CD8-positive, alpha-beta memory T cell (primary cell): ENCODE data around the gene ZNF329. TPM values are rescaled to one million over a fixed set of nuclear protein-coding genes. Genes with fewer than 3 reads are reported as not detected.

Experiments used
- CTCF ChIA-PET: fragments of 350-600 bp; sonication (Branson Sonifier 250); formaldehyde crosslinking; loops from one replicate; lab custom pipeline; 2021; ENCODE audit warnings: antibody characterized with exemption; lab: Charles Lee
- POLR2A ChIA-PET: fragments of 350-600 bp; sonication (Branson Sonifier 250); formaldehyde crosslinking; loops from one replicate; lab custom pipeline; 2021; ENCODE audit warnings: antibody characterized with exemption; lab: Charles Lee
- DNase-seq, 5 donors: peaks; one replicate each; pipeline versions ENCODE4 v3.0.0 to v3.0.0-alpha.2; 2020 to 2022; ENCODE audit warnings: mixed read lengths in 1 of 5
- H3K27ac ChIP-seq: one replicate; pipeline ENCODE4 v1.7.0; 2013; ENCODE audit warnings: low read depth, mild to moderate bottlenecking, low read length, moderate library complexity
- H3K27me3 ChIP-seq: 2 replicates; pipeline ENCODE4 v1.7.0; 2013; ENCODE audit warnings: low read length, mild to moderate bottlenecking; ENCODE audit not compliant: insufficient read depth, poor library complexity, severe bottlenecking
- H3K36me3 ChIP-seq: 2 replicates; pipeline ENCODE4 v1.7.0; 2013; ENCODE audit warnings: mild to moderate bottlenecking, low read length, moderate library complexity; ENCODE audit not compliant: insufficient read depth
- H3K4me1 ChIP-seq: 2 replicates; pipeline ENCODE4 v1.7.0; 2013; ENCODE audit warnings: mild to moderate bottlenecking, low read length, moderate library complexity; ENCODE audit not compliant: insufficient read depth
- H3K4me3 ChIP-seq: 2 replicates; pipeline ENCODE4 v1.7.0; 2013; ENCODE audit warnings: mild to moderate bottlenecking, low read length
- H3K9me3 ChIP-seq: 2 replicates; pipeline ENCODE4 v1.7.0; 2013; ENCODE audit warnings: mild to moderate bottlenecking, low read length
- H3K27ac Mint-ChIP-seq, 8 donors: one replicate each; pipeline ENCODE4 v1.8.0; 2020 to 2021; ENCODE audit warnings: mixed read lengths in 8 of 8, mild to moderate bottlenecking in 6 of 8, inconsistent platforms in 3 of 8, moderate library complexity in 3 of 8
- H3K27me3 Mint-ChIP-seq, 2 donors: one replicate each; pipeline ENCODE4 v1.8.0; 2020 to 2021; ENCODE audit warnings: mixed read lengths in 2 of 2, mild to moderate bottlenecking in 1 of 2, moderate library complexity in 1 of 2
- H3K36me3 Mint-ChIP-seq, 3 donors: one replicate each; pipeline ENCODE4 v1.8.0; 2020 to 2021; ENCODE audit warnings: mixed read lengths in 3 of 3, inconsistent platforms in 1 of 3, mild to moderate bottlenecking in 1 of 3
- H3K4me1 Mint-ChIP-seq, 3 donors: one replicate each; pipeline ENCODE4 v1.8.0; 2020 to 2021; ENCODE audit warnings: mixed read lengths in 3 of 3, inconsistent platforms in 1 of 3, mild to moderate bottlenecking in 1 of 3
- H3K4me3 Mint-ChIP-seq, 7 donors: one replicate each; pipeline ENCODE4 v1.8.0; 2020 to 2021; ENCODE audit warnings: mixed read lengths in 7 of 7, mild to moderate bottlenecking in 6 of 7, moderate library complexity in 4 of 7, inconsistent platforms in 2 of 7
- H3K9me3 Mint-ChIP-seq, 5 donors: one replicate each; pipeline ENCODE4 v1.8.0; 2020 to 2022; ENCODE audit warnings: mixed read lengths in 5 of 5, mild to moderate bottlenecking in 3 of 5, moderate library complexity in 2 of 5, inconsistent platforms in 1 of 5
- polyA plus RNA-seq: library from polyadenylated mRNA; unstranded; fragments of 300-500 nt; fragmentation: Illumina TruSeq; gene quantifications from one replicate; pipeline ENCODE4 v1.2.3, GENCODE V29; 2021
- total RNA-seq, 2 experiments: library from RNA; stranded (reverse); gene quantifications; one replicate each; pipeline ENCODE4 v1.2.3, GENCODE V29; 2021

The ZNF329 gene
- total RNA-seq, result 1 to 10 TPM; 8.7 to 9.1 TPM
- polyA plus RNA-seq, result 10.3 TPM

DNA sequence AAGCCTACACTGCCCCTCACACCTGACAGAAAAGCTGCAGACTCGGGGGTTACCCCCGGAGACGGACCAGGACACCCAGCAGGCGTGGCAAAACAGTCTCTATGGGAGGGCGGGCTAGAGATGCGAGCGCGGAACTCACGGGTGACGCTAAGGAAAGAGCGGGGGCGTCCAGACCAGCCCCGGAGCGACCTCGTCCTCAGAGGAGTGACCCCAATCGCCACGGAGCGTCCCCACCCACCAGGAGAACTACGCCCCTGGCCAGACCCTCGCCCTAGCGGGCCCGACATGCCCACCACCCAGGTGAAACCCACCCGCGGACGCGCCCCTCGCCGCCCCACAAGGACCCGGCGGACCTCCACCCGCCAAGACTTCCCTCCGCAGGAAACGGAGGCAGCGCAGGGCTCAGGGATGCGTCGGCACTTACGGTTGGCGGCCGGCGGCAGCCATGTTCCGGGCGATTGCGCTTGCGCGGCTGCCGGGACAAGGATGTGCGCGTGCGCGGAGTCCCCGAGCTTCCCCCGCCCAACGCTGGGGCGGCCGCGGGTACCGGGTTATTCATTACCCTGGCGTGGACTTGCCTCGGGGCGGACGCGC lies at the start of gene ZNF329:
TSS of gene ZNF329 (minus strand) at position 462 of the 594 bp plus-strand sequence. CDS start 21,286 bp downstream, outside the sequence.
- Mint-ChIP-seq H3K4me3 (peak within 1 kb of the TSS; percentile 90 to 96 (median 93)), H3K27me3 (no peaks in the 10 kb centered on the region), H3K27ac (peak within 1 kb of the TSS; percentile 87 to 96 (median 94)), H3K9me3 (peaks cover 0 to 16% (median 11%) of the 10 kb centered on the region in 5 donors), H3K4me1 (peaks cover 19 to 43% (median 34%) of the 10 kb centered on the region in 3 donors), H3K36me3 (peaks cover 3 to 19% (median 7%) of the 10 kb centered on the region in 3 donors)
- Histone ChIP-seq H3K36me3 (no peaks in the 10 kb centered on the region), H3K4me1 (peaks cover 17% of the 10 kb centered on the region), H3K9me3 (peaks cover 11% of the 10 kb centered on the region), H3K27me3 (no peaks in the 10 kb centered on the region), H3K27ac (peak within 1 kb of the TSS; percentile 81), H3K4me3 (peak within 1 kb of the TSS; percentile 80)
- ChIA-PET CTCF (no interaction called here), POLR2A (interaction anchor here (1.0 kb wide), 2 partner anchors 148 to 330 kb away, joined by 4 to 5 read pairs; partner anchors contain the start of gene ZNF606)
- peak; percentile 85 to 93 (median 89) for DNase-seq

DNA sequence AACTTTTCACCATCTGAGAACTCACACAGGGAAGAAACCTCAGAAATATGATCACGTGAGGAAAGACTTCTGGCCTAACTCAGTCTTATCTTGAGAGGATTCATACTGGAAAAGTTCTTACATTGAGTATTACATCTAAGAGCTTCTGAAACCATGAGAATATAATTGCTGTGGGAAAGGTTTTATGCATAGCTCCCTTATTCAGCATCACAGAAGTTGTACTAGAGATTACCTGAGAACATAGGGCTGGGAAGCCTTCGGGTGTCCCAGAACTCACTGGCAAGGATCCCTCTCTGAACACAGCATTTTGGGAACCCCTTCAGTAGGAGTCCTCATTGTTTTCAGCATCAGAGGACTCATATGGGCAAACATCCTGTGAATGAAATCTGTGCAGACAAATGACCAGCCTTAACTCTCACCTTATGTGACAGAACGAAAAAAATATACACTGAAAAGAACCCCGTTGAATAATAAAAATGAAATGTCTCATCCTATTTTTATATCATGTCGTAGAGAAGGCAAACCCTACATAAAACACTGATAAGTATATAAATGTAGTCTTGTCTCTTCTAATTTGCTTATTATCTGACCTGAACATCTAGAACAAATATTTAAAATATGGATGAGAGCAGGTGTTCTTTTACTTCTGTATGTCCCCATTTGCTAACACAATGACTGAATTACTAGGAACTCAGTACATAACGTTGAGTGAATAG lies 46.5 kb upstream of the ZNF329 start:
- ChIA-PET POLR2A (no interaction called here), CTCF (no interaction called here)
- peak overlapping the region; percentile 13 for H3K4me3 ChIP-seq

DNA sequence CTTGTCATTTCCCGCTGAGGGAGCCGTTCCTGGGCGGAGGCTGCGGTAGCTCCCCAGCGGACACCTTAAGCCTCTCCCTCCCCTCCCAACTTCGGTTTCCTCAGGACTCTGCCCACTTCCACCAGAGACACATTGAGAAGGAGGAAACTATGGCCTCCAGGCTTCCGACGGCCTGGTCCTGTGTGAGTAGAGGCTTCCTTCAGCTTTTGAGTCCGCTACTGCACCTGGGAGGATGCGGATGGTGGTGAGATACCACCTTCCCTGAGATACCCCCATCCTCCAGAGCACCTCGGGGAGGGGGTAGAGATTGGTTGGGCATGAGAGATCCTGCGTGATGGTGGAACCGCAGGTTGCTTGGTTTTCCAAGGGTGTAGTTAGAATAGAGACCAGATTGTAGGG lies 33.2 kb upstream of the ZNF329 start:
- peaks cover 19 to 73% (median 66%) of the 10 kb centered on the region in 3 donors for H3K36me3 Mint-ChIP-seq
- DNase-seq, result no peak
- Histone ChIP-seq H3K36me3 (peaks cover 22% of the 10 kb centered on the region), H3K27ac (peak overlapping the region; percentile 98), H3K9me3 (peaks cover 38% of the 10 kb centered on the region), H3K27me3 (no peaks in the 10 kb centered on the region), H3K4me3 (peak overlapping the region; percentile 100), H3K4me1 (peaks cover 17% of the 10 kb centered on the region)
- peak overlapping the region; percentile 89 to 97 (median 91) for H3K4me3 Mint-ChIP-seq
- peaks cover 24 to 90% (median 86%) of the 10 kb centered on the region in 5 donors for H3K9me3 Mint-ChIP-seq
- CTCF ChIA-PET, result interaction anchor here (1.3 kb wide), 1 partner anchor 10 kb away, joined by 4 read pairs; no protein-coding TSS in a partner anchor
- H3K27me3 Mint-ChIP-seq, result peaks cover 0 to 8% of the 10 kb centered on the region in 2 donors
- peaks cover 20 to 38% (median 26%) of the 10 kb centered on the region in 3 donors for H3K4me1 Mint-ChIP-seq
- H3K27ac Mint-ChIP-seq, result peak overlapping the region; percentile 83 to 100 (median 98)
- POLR2A ChIA-PET, result interaction anchor here (0.8 to 2.6 kb wide), 14 partner anchors 12 to 794 kb away, joined by 3 to 9 read pairs (median 6); partner anchors contain the start of genes ERVK3-1, ZBTB45, ZNF497 and ZNF544

More for the DNA sequence above, 46.5 kb upstream of the ZNF329 start:
- Mint-ChIP-seq H3K27ac (no peak overlapping the region), H3K36me3 (peaks cover 35 to 86% (median 86%) of the 10 kb centered on the region in 3 donors), H3K9me3 (peaks cover 41 to 96% (median 89%) of the 10 kb centered on the region in 5 donors), H3K4me1 (peaks cover 0 to 4% (median 4%) of the 10 kb centered on the region in 3 donors), H3K27me3 (no peaks in the 10 kb centered on the region), H3K4me3 (no peak overlapping the region)
- H3K4me1 ChIP-seq, result no peaks in the 10 kb centered on the region
- peaks cover 88% of the 10 kb centered on the region for H3K9me3 ChIP-seq
- peak in 1 of 5 donors; percentile 21 for DNase-seq
- H3K36me3 ChIP-seq, result peaks cover 62% of the 10 kb centered on the region
- H3K27ac ChIP-seq, result no peak overlapping the region
- no peaks in the 10 kb centered on the region for H3K27me3 ChIP-seq

DNA sequence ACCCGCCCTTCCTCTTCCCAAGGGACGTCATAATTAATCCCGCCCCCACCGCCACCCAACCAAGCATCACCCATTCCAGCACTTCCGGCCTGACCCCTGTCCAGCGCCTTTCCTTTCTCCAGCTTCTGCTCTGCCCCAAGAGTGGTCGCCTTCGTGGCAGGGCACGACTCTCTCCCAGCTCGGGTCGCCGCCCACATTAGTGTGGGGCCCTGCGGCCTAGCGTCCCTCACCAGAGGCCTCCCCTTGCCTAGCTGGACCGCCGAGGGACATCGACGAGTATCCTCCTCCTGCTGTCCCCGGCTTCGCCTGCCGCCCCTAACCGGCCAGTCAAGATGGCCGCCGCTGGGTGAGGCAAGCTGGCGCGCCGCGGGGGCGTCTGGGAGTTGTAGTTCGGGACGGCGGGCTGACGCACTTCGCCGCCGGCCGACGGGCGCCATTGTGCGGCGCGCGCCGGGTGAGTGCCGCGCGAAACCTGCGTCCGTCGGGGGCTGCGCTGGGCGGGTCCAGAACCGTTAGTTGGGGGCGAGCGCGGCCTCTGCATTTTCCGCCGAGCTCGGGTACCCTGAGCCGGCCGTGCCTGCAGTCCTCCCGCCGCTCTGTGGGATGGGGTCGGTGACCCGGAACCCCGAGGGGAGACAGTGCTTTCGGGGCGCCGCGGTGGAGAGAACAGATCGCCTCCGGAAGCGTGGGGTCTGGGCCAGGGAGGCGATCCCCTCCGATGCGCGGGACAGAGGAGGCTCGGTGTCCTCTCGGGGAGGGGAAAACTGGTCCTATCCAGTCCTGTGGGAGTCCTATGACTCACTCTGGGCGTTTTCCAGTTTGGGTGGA lies 32.6 kb upstream of the ZNF329 start, which contains the start of gene ZNF274:
TSS of gene ZNF274 (plus strand) at position 73 of the 828 bp plus-strand sequence. CDS start 905 bp downstream, outside the sequence.
- Histone ChIP-seq H3K27me3 (no peaks in the 10 kb centered on the region), H3K27ac (peak within 1 kb of the TSS; percentile 98), H3K36me3 (peaks cover 21% of the 10 kb centered on the region), H3K4me3 (peak within 1 kb of the TSS; percentile 100), H3K4me1 (peaks cover 17% of the 10 kb centered on the region), H3K9me3 (peaks cover 40% of the 10 kb centered on the region)
- Mint-ChIP-seq H3K4me1 (peaks cover 20 to 38% (median 26%) of the 10 kb centered on the region in 3 donors), H3K9me3 (peaks cover 23 to 91% (median 86%) of the 10 kb centered on the region in 5 donors), H3K4me3 (peak within 1 kb of the TSS; percentile 89 to 97 (median 91)), H3K27me3 (peaks cover 0 to 8% of the 10 kb centered on the region in 2 donors), H3K36me3 (peaks cover 19 to 69% (median 65%) of the 10 kb centered on the region in 3 donors), H3K27ac (peak within 1 kb of the TSS; percentile 95 to 100 (median 99))
- CTCF ChIA-PET, result interaction anchor here (1.3 kb wide), 1 partner anchor 10 kb away, joined by 4 read pairs; no protein-coding TSS in a partner anchor
- peak; percentile 88 to 95 (median 92) for DNase-seq
- POLR2A ChIA-PET, result interaction anchor here (0.5 to 2.6 kb wide), 18 partner anchors 13 to 1804 kb away, joined by 3 to 9 read pairs (median 5); partner anchors contain the start of genes ERVK3-1, MZF1, ZBTB45 and ZNF497

DNA sequence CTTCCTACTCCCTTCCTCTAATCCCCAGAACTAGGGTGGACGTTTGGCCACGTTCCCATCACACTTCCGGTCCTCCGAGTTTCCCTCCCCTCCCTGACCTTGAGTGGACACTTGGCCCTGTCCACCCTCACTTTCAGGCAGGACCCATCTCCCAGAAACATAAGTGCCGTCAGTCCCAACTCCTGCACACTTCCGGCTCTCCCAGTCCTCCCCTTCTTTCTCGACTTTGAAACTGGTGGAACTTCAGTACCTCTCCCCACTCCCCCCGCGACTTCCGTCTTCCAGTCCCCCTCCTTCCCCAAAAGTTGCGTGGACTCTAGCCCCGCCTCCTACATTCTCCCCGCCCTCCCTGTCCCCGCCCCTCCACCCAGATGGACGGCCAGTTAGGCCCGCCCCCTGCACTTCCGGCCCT lies 32.0 kb upstream of the ZNF329 start:
- peaks cover 17% of the 10 kb centered on the region for H3K4me1 ChIP-seq
- CTCF ChIA-PET, result interaction anchor here (0.7 to 1.3 kb wide), 2 partner anchors 123 to 337 kb away, joined by 3 to 5 read pairs; partner anchors contain the start of genes ERVK3-1 and ZBTB45
- peaks cover 0 to 8% of the 10 kb centered on the region in 2 donors for H3K27me3 Mint-ChIP-seq
- H3K27ac ChIP-seq, result peak overlapping the region; percentile 98
- POLR2A ChIA-PET, result interaction anchor here (0.5 to 2.6 kb wide), 13 partner anchors 13 to 991 kb away, joined by 3 to 8 read pairs (median 4); partner anchors contain the start of genes ERVK3-1, MZF1, ZBTB45 and ZNF497
- H3K4me3 ChIP-seq, result peak overlapping the region; percentile 100
- peaks cover 18% of the 10 kb centered on the region for H3K36me3 ChIP-seq
- H3K36me3 Mint-ChIP-seq, result peaks cover 17 to 68% (median 65%) of the 10 kb centered on the region in 3 donors
- H3K9me3 Mint-ChIP-seq, result peaks cover 23 to 91% (median 86%) of the 10 kb centered on the region in 5 donors
- H3K27ac Mint-ChIP-seq, result peak overlapping the region; percentile 95 to 100 (median 99)
- peak overlapping the region; percentile 89 to 97 (median 91) for H3K4me3 Mint-ChIP-seq
- peak in 3 of 5 donors; percentile 80 to 94 (median 81) for DNase-seq
- peaks cover 20 to 38% (median 26%) of the 10 kb centered on the region in 3 donors for H3K4me1 Mint-ChIP-seq
- no peaks in the 10 kb centered on the region for H3K27me3 ChIP-seq
- H3K9me3 ChIP-seq, result peaks cover 41% of the 10 kb centered on the region

DNA sequence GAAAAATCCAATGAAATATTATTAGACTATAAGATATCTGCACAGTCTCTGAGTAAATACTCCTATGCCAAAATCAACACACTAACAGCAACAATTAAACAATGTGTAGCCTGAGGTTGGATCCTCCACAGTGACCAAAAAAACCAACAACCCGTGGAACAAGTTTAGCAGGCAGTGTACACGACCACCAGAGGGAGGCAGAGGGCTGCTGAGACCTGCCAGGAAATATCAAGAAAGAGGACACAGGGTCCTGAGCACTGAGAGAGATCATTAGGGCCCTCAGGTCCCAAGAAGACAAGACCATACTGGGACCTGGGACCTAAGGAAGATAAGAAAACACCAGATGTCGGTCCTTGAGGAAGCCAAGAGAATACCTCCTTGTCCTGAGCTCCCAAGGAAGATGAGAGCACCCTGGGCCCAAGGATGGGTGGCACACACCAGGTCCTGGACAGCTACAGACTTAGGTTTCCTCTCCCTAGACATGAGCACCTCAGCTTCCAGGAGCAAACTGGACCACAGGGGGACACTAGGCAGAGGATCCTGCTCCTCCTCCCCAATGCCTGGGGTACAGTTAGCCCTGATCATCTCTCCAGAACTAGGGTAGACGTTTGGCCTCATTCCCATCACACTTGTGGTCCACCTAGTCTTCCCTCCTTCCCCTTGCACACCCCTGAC lies 31.4 kb upstream of the ZNF329 start:
- peak overlapping the region; percentile 100 for H3K4me3 ChIP-seq
- Mint-ChIP-seq H3K27ac (peak overlapping the region; percentile 32 to 100 (median 98)), H3K27me3 (peaks cover 0 to 8% of the 10 kb centered on the region in 2 donors), H3K4me3 (peak overlapping the region; percentile 89 to 97 (median 91)), H3K4me1 (peaks cover 20 to 38% (median 26%) of the 10 kb centered on the region in 3 donors), H3K36me3 (peaks cover 17 to 68% (median 64%) of the 10 kb centered on the region in 3 donors), H3K9me3 (peaks cover 27 to 91% (median 87%) of the 10 kb centered on the region in 5 donors)
- DNase-seq, result peak; percentile 41 to 77 (median 44)
- POLR2A ChIA-PET, result no interaction called here
- CTCF ChIA-PET, result interaction anchor here (0.7 to 1.3 kb wide), 2 partner anchors 123 to 338 kb away, joined by 3 to 5 read pairs; partner anchors contain the start of genes ERVK3-1 and ZBTB45
- peak overlapping the region; percentile 98 for H3K27ac ChIP-seq
- H3K27me3 ChIP-seq, result no peaks in the 10 kb centered on the region
- H3K9me3 ChIP-seq, result peaks cover 37% of the 10 kb centered on the region
- H3K4me1 ChIP-seq, result peaks cover 17% of the 10 kb centered on the region
- H3K36me3 ChIP-seq, result peaks cover 13% of the 10 kb centered on the region
